B cell (primary cell): ENCODE results near the gene PIP5KL1. TPM values are rescaled to one million over a fixed set of nuclear protein-coding genes. Genes with fewer than 3 reads are reported as not detected.

Source experiments
- ATAC-seq: fragments of 200-7000 bp; cut with Tn5 transposase; one replicate; pipeline ENCODE4 v1.10.0; 2021; ENCODE audit warnings: low read depth, mild to moderate bottlenecking, moderate number of reproducible peaks, moderate library complexity
- CTCF ChIA-PET: fragments of 350-600 bp; sonication (Branson Sonifier 250); formaldehyde crosslinking; loops from one replicate; lab custom pipeline; 2021; ENCODE audit warnings: antibody characterized with exemption, inconsistent platforms; lab: Charles Lee
- POLR2A ChIA-PET: fragments of 350-600 bp; sonication (Branson Sonifier 250); formaldehyde crosslinking; loops from one replicate; lab custom pipeline; 2021; ENCODE audit warnings: antibody characterized with exemption; lab: Charles Lee
- DNase-seq: peaks from one replicate; pipeline ENCODE4 v3.0.0; 2013
- H2AFZ ChIP-seq: 2 replicates; pipeline ENCODE4 v1.6.1; 2012; ENCODE audit warnings: mild to moderate bottlenecking, low read depth, low read length; ENCODE audit not compliant: insufficient read depth, poor library complexity, severe bottlenecking
- H3K27ac ChIP-seq, 2 donors: 1 replicate in 1 of 2; 2 replicates in 1 of 2; pipeline ENCODE4 v1.5.1; 2012 to 2013; ENCODE audit warnings: low read length in 2 of 2, mild to moderate bottlenecking in 2 of 2, moderate library complexity in 1 of 2
- H3K27me3 ChIP-seq, 4 experiments: fragments of 200-600 bp in 1 of 4; sonication (generic) in 1 of 4; replicated peaks in 1 of 4; 1 replicate in 2 of 4; 2 replicates in 2 of 4; pipeline versions ENCODE4 v1.6.1 to v1.7.0; 2013 to 2016; ENCODE audit warnings: low read length in 3 of 4, mild to moderate bottlenecking in 2 of 4, mixed read lengths in 1 of 4, moderate library complexity in 1 of 4; ENCODE audit not compliant: insufficient read depth in 4 of 4, control insufficient read depth in 3 of 4; ENCODE audit errors: control extremely low read depth in 1 of 4
- H3K36me3 ChIP-seq, 2 experiments: replicated peaks in 1 of 2; 1 replicate in 1 of 2; 2 replicates in 1 of 2; pipeline versions ENCODE4 v1.6.1 to v1.7.1; 2013; ENCODE audit warnings: low read length in 1 of 2; ENCODE audit not compliant: insufficient read depth in 2 of 2, control insufficient read depth in 1 of 2; ENCODE audit errors: control extremely low read depth in 1 of 2, extremely low read depth in 1 of 2
- H3K4me1 ChIP-seq, 2 donors: fragments of 200-600 bp in 1 of 2; sonication (generic) in 1 of 2; 1 replicate in 1 of 2; 2 replicates in 1 of 2; pipeline versions ENCODE4 v1.5.1 to v1.6.1; 2013 to 2017; ENCODE audit warnings: low read length in 2 of 2; ENCODE audit not compliant: control insufficient read depth in 2 of 2, insufficient read depth in 2 of 2
- H3K4me2 ChIP-seq: replicated peaks from 2 replicates; pipeline ENCODE3; 2012; ENCODE audit warnings: mild to moderate bottlenecking, low read depth, low read length; ENCODE audit not compliant: poor library complexity, severe bottlenecking
- H3K4me3 ChIP-seq, 5 experiments: fragments of 200-600 bp in 1 of 5; sonication (generic) in 1 of 5; 1 replicate in 3 of 5; 2 replicates in 2 of 5; pipeline versions ENCODE4 v1.5.1 to v1.7.0; 2011 to 2016; ENCODE audit warnings: low read length in 4 of 5, mild to moderate bottlenecking in 4 of 5, low read depth in 2 of 5, control low read depth in 1 of 5, moderate library complexity in 1 of 5; ENCODE audit not compliant: insufficient read depth in 1 of 5; ENCODE audit errors: control extremely low read depth in 1 of 5, extremely low read depth in 1 of 5
- H3K79me2 ChIP-seq: fragments of 200-600 bp; sonication (generic); one replicate; pipeline ENCODE4 v1.6.0; 2016; ENCODE audit warnings: low read length; ENCODE audit not compliant: control insufficient read depth, insufficient read depth
- H3K9ac ChIP-seq: fragments of 200-600 bp; sonication (generic); 2 replicates; pipeline ENCODE4 v1.6.1; 2017; ENCODE audit warnings: mild to moderate bottlenecking, low read length, moderate library complexity
- H3K9me3 ChIP-seq, 3 donors: one replicate each; pipeline versions ENCODE4 v1.6.1 to v1.7.1; 2013; ENCODE audit warnings: low read length in 2 of 3; ENCODE audit not compliant: control insufficient read depth in 2 of 3, insufficient read depth in 1 of 3; ENCODE audit errors: control extremely low read depth in 1 of 3
- H4K20me1 ChIP-seq: 2 replicates; pipeline ENCODE4 v1.6.0; 2012; ENCODE audit warnings: mild to moderate bottlenecking, low read length; ENCODE audit not compliant: insufficient read depth, control insufficient read depth, poor library complexity, severe bottlenecking
- H3K27ac Mint-ChIP-seq: one replicate; pipeline ENCODE4 v1.8.0; 2021; ENCODE audit warnings: mixed read lengths
- H3K27me3 Mint-ChIP-seq: one replicate; pipeline ENCODE4 v1.8.0; 2021; ENCODE audit warnings: mixed read lengths
- H3K4me1 Mint-ChIP-seq: one replicate; pipeline ENCODE4 v1.8.0; 2021; ENCODE audit warnings: mixed read lengths
- H3K4me3 Mint-ChIP-seq: one replicate; pipeline ENCODE4 v1.8.0; 2021; ENCODE audit warnings: mixed read lengths
- H3K9me3 Mint-ChIP-seq: one replicate; pipeline ENCODE4 v1.8.0; 2022; ENCODE audit warnings: mixed read lengths; ENCODE audit not compliant: insufficient read depth
- EZH2 ChIP-seq: IDR thresholded peaks from 2 replicates; pipeline ENCODE4 v1.6.1; 2012; ENCODE audit warnings: borderline replicate concordance, low read depth, mild to moderate bottlenecking, moderate library complexity, low read length; ENCODE audit not compliant: insufficient read depth, poor library complexity, severe bottlenecking
- whole genome bisulfite sequencing: methylation state at CpG from one replicate; pipeline ENCODE4 v1.1.5; 2013; ENCODE audit warnings: missing lambda C conversion rate; ENCODE audit not compliant: insufficient coverage; 5-methylcytosine and 5-hydroxymethylcytosine counted together
- intact Hi-C: fragments of 100-400 bp; cut with micrococcal nuclease; formaldehyde crosslinking; loops from one replicate; pipeline ENCODE4 v1.10.0; 2022
- polyA plus RNA-seq: library from polyadenylated mRNA; depleted of rRNA; stranded (reverse); fragments of >200 nt; gene quantifications from 2 replicates; pipeline ENCODE4 v1.2.3, GENCODE V29; 2012
- total RNA-seq, 2 donors: library from RNA; stranded (reverse); fragments of 120-200 nt in 1 of 2; gene quantifications; 1 replicate in 1 of 2; 2 replicates in 1 of 2; pipeline versions ENCODE4 v1.2.3 to v1.2.4, GENCODE V29; 2013 to 2022
- TF ChIP-seq, protein P1 (sequence below): fragments of 200-600 bp; IDR thresholded peaks from one replicate; pipeline ENCODE4 v1.8.0; 2022; ENCODE audit warnings: antibody characterized with exemption, mild to moderate bottlenecking

The PIP5KL1 gene
- total and polyA plus RNA-seq, 2 donors (not counting 1 experiment from before 2014, with no cell fraction given), result 0.75 to 1.4 TPM

DNA sequence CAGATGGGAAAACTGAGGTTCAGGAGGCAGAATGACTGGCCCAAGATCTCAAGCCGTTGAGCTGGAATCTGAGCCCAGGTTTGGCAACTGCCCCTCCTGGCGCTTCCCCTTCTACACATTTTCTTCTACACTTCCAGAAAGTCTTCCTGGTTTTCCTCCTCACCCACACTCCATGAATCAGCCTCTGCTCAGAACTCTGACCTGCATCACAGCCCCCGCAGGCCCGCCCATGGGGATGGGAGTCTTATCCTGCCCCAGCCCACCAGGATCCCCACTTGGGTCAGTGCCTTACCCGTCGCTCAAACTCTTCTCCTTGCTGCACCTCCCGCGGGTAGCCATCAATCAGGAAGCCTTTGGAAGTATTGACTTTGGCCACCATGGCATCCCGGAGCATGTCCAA lies 59.0 kb downstream of the PIP5KL1 start:
- Histone ChIP-seq H3K4me1 (peaks cover 0 to 9% of the 10 kb centered on the region in 2 donors), H3K4me3 (no peak overlapping the region), H4K20me1 (no peaks in the 10 kb centered on the region), H3K36me3 (no peaks in the 10 kb centered on the region), H2AFZ (no peak overlapping the region), H3K79me2 (peaks cover 4% of the 10 kb centered on the region), H3K27me3 (peaks cover 0 to 5% (median 0%) of the 10 kb centered on the region in 4 experiments), H3K9me3 (no peaks in the 10 kb centered on the region), H3K4me2 (no peak overlapping the region), H3K9ac (no peak overlapping the region), H3K27ac (no peak overlapping the region)
- WGBS, result 96% methylated on average over 6 of the region's 9 CpGs
- intact Hi-C loops, result loop anchor here (2.0 kb wide), 1 partner anchor 49 kb away; no protein-coding TSS in a partner anchor
- TF ChIP-seq, protein P1, sequence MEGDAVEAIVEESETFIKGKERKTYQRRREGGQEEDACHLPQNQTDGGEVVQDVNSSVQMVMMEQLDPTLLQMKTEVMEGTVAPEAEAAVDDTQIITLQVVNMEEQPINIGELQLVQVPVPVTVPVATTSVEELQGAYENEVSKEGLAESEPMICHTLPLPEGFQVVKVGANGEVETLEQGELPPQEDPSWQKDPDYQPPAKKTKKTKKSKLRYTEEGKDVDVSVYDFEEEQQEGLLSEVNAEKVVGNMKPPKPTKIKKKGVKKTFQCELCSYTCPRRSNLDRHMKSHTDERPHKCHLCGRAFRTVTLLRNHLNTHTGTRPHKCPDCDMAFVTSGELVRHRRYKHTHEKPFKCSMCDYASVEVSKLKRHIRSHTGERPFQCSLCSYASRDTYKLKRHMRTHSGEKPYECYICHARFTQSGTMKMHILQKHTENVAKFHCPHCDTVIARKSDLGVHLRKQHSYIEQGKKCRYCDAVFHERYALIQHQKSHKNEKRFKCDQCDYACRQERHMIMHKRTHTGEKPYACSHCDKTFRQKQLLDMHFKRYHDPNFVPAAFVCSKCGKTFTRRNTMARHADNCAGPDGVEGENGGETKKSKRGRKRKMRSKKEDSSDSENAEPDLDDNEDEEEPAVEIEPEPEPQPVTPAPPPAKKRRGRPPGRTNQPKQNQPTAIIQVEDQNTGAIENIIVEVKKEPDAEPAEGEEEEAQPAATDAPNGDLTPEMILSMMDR, result no peak
- TF ChIP-seq EZH2, result no peak
- H3K9me3 Mint-ChIP-seq, result no peaks in the 10 kb centered on the region
- ChIA-PET POLR2A (no interaction called here), CTCF (interaction anchor here (1.7 to 13.7 kb wide), 4 partner anchors 18 to 135 kb away, joined by 4 to 237 read pairs (median 67); partner anchors contain the start of genes ST6GALNAC4 and TOR2A)
- H3K27me3 Mint-ChIP-seq, result no peaks in the 10 kb centered on the region
- ATAC-seq, result no peak
- no peak overlapping the region for H3K27ac Mint-ChIP-seq
- no peak for DNase-seq
- H3K4me3 Mint-ChIP-seq, result no peak overlapping the region
- H3K4me1 Mint-ChIP-seq, result peaks cover 6% of the 10 kb centered on the region

DNA sequence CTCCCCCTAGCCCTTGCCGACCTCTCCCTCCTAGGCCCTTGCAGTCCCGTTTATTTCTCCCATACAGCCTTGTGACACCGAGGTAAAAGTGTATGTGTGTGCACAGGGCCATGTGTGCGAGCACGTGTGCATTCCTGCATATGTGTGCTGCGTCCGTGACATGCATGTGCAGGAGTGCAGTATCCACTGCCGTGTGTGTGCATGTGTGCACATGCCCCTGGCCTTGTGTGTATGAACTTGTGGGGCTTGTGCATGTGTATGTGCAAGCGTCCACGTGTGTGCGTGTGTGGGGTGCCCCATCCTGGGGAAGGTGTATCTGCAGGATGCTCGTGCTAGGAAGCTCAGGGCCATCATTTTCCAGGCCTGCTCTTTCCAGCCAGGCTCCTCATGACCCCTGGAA lies 59.7 kb downstream of the PIP5KL1 start:
- Histone ChIP-seq H3K36me3 (no peaks in the 10 kb centered on the region), H4K20me1 (no peaks in the 10 kb centered on the region), H3K79me2 (peaks cover under 1% of the 10 kb centered on the region), H2AFZ (no peak overlapping the region), H3K4me2 (no peak overlapping the region), H3K4me1 (peaks cover 2 to 16% of the 10 kb centered on the region in 2 donors), H3K27me3 (peaks cover 0 to 1% (median 0%) of the 10 kb centered on the region in 4 experiments), H3K4me3 (no peak overlapping the region), H3K9ac (no peak overlapping the region), H3K27ac (no peak overlapping the region), H3K9me3 (no peaks in the 10 kb centered on the region)
- H3K9me3 Mint-ChIP-seq, result no peaks in the 10 kb centered on the region
- 98% methylated on average over 9 of the region's 12 CpGs for WGBS
- ATAC-seq, result no peak
- H3K4me3 Mint-ChIP-seq, result no peak overlapping the region
- H3K27me3 Mint-ChIP-seq, result no peaks in the 10 kb centered on the region
- no peak overlapping the region for H3K27ac Mint-ChIP-seq
- ChIA-PET POLR2A (interaction anchor here (1.0 to 1.6 kb wide), 3 partner anchors 39 to 100 kb away, joined by 3 to 10 read pairs (median 4); no protein-coding TSS in a partner anchor), CTCF (interaction anchor here (1.0 to 13.7 kb wide), 16 partner anchors 10 to 656 kb away, joined by 3 to 237 read pairs (median 12); partner anchors contain the start of genes PTRH1, SH2D3C, ST6GALNAC4 and ST6GALNAC6)
- peaks cover 11% of the 10 kb centered on the region for H3K4me1 Mint-ChIP-seq
- peak; percentile 20 for DNase-seq
- TF ChIP-seq EZH2, result no peak
- TF ChIP-seq, protein P1, result no peak
- intact Hi-C loops, result loop anchor here (1.0 to 2.0 kb wide), 3 partner anchors 50 to 136 kb away; partner anchors contain the start of genes CDK9 and TOR2A
